ENCODE measurements around the gene NPAS2. TPM values are rescaled to one million over a fixed set of nuclear protein-coding genes. Genes with fewer than 3 reads are reported as not detected.

NPAS2 gene
- total and polyA plus RNA-seq, 2 donors (not counting 3 experiments of a cell fraction or from before 2014, with no cell fraction given) = 29.0 to 53.9 TPM

DNA sequence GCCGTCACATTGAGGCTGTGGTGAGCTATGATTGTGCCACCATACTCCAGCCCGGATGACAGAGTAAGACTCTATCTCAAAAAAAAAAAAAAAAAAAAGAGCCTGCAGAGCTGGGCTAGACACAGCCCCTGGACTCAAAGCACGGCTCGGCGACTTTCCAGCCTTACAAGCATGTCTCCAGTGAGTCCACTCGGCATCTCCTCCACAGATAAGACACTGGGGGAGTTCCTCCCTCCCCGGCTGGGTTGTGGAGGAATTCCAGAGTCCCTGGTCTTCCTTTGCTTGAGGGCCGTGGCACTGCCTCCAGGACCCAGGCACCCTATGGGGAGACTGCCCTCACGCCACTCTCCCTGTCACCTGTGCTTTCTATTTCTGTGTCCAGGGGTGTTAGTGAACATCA is 151.3 kb downstream of the NPAS2 start:
- POLR2A ChIA-PET = interaction anchor here (0.7 kb wide), 1 partner anchor 118 kb away, joined by 5 read pairs; no protein-coding TSS in a partner anchor
- no peak for DNase-seq (ENCODE audit: low read depth, low spot score)
- BruUV-seq (replicated peaks) = no TSS peak

More for the DNA sequence above, 151.3 kb downstream of the NPAS2 start:
- FAIRE-seq = no peak
- no peak overlapping the region for H3K9ac ChIP-seq (replicated peaks; ENCODE audit: extremely low read depth, insufficient read depth, low read length)
- H4K20me1 ChIP-seq (replicated peaks; ENCODE audit: control insufficient read depth, extremely low read depth, insufficient read depth, low read length) = no peaks in the 10 kb centered on the region
- no peaks in the 10 kb centered on the region for H3K4me1 ChIP-seq (ENCODE audit: control insufficient read depth, extremely low read depth, insufficient read depth, low read length)
- no peak overlapping the region for H3K27ac ChIP-seq (ENCODE audit: insufficient read depth, low read depth, low read length)
- no peak overlapping the region for H2AFZ ChIP-seq (ENCODE audit: low read depth, low read length)
- H3K9me1 ChIP-seq (replicated peaks; ENCODE audit: control insufficient read depth, extremely low read depth, insufficient read depth, low read length) = no peaks in the 10 kb centered on the region
- TF ChIP-seq GATA2 (IDR thresholded peaks at IDR 0.05; ENCODE audit: insufficient read depth, insufficient read length, low read depth, low read length) (no peak), MYC (IDR thresholded peaks at IDR 0.05; ENCODE audit: low read depth, low read length) (no peak), EZH2 (IDR thresholded peaks at IDR 0.05; ENCODE audit: borderline replicate concordance, low read depth, low read length, severe bottlenecking) (no peak), POLR2AphosphoS5 (IDR thresholded peaks at IDR 0.05; ENCODE audit: insufficient read depth, low read depth, low read length) (no peak), JUN (IDR thresholded peaks at IDR 0.05; ENCODE audit: borderline replicate concordance, insufficient read depth, insufficient read length, low read depth) (no peak), FOS (IDR thresholded peaks at IDR 0.05; ENCODE audit: borderline replicate concordance, insufficient read depth, low read length) (no peak), POLR2A (IDR thresholded peaks at IDR 0.05; ENCODE audit: low read depth, low read length) (no peak)
- TF ChIP-seq, protein P1, sequence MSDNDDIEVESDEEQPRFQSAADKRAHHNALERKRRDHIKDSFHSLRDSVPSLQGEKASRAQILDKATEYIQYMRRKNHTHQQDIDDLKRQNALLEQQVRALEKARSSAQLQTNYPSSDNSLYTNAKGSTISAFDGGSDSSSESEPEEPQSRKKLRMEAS (IDR thresholded peaks at IDR 0.05; ENCODE audit: insufficient read depth, insufficient read length) = no peak
- TF ChIP-seq, protein P2, sequence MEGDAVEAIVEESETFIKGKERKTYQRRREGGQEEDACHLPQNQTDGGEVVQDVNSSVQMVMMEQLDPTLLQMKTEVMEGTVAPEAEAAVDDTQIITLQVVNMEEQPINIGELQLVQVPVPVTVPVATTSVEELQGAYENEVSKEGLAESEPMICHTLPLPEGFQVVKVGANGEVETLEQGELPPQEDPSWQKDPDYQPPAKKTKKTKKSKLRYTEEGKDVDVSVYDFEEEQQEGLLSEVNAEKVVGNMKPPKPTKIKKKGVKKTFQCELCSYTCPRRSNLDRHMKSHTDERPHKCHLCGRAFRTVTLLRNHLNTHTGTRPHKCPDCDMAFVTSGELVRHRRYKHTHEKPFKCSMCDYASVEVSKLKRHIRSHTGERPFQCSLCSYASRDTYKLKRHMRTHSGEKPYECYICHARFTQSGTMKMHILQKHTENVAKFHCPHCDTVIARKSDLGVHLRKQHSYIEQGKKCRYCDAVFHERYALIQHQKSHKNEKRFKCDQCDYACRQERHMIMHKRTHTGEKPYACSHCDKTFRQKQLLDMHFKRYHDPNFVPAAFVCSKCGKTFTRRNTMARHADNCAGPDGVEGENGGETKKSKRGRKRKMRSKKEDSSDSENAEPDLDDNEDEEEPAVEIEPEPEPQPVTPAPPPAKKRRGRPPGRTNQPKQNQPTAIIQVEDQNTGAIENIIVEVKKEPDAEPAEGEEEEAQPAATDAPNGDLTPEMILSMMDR (IDR thresholded peaks at IDR 0.05; ENCODE audit: extremely low read depth in 1 of 2, insufficient read depth in 1 of 2, low read depth in 1 of 2, low read length in 2 of 2) = no peak
- H3K27me3 ChIP-seq (ENCODE audit: control insufficient read depth in 2 of 2, insufficient read depth in 2 of 2, low read length in 2 of 2) = no peaks in the 10 kb centered on the region
- dilution Hi-C loops (cut with MboI; ENCODE audit: extremely low pct_ligation_motif_present, low sequenced_read_pairs) (no loop called here), intact Hi-C loops (cut with micrococcal nuclease) (no loop called here)
- CTCF ChIA-PET = no interaction called here
- no peaks in the 10 kb centered on the region for H3K9me3 ChIP-seq (replicated peaks; ENCODE audit: control insufficient read depth, insufficient read depth, low read length)
- H3K79me2 ChIP-seq (ENCODE audit: control insufficient read depth, insufficient read depth, low read length) = no peaks in the 10 kb centered on the region
- H3K4me3 ChIP-seq (replicated peaks in 1 of 3; ENCODE audit: insufficient read depth in 1 of 3, low read depth in 1 of 3, low read length in 3 of 3) = no peak overlapping the region
- H3K36me3 ChIP-seq (ENCODE audit: control insufficient read depth in 2 of 2, extremely low read depth in 1 of 2, insufficient read depth in 2 of 2, low read length in 2 of 2) = peaks cover 6 to 38% of the 10 kb centered on the region in 2 experiments
- H3K4me2 ChIP-seq (ENCODE audit: insufficient read depth, low read length) = no peak overlapping the region
